K562 (cell line): Measurements from ENCODE around the gene OTP. TPM values are rescaled to one million over a fixed set of nuclear protein-coding genes. Genes with fewer than 3 reads are reported as not detected.

Experiments
- ATAC-seq: fragments of 200-7000 bp; cut with Tn5 transposase; 3 replicates; pipeline ENCODE4 v1.9.1; 2020; ENCODE audit warnings: moderate library complexity
- BruUV-seq: library from RNA; stranded (reverse); fragments of 400-500 nt; replicated peaks from 2 replicates; lab custom pipeline; 2021; lab: Mats Ljungman, UMichigan
- CTCF ChIA-PET: fragments of 300-600 bp; formaldehyde crosslinking; extraction: SDS; loops from one replicate; lab custom pipeline; 2021; ENCODE audit warnings: low intra/inter-chr PET ratio; lab: Yijun Ruan, JAX
- POLR2A ChIA-PET: fragments of 300-600, 350-650 bp; sonication (Branson Sonifier 250); formaldehyde crosslinking; extraction: SDS; loops from one replicate; lab custom pipeline; 2021; ENCODE audit warnings: antibody characterized with exemption, inconsistent platforms; lab: Yijun Ruan, JAX
- DNase-seq, 4 experiments: peaks; one replicate each; pipeline versions ENCODE4 v3.0.0 to v3.0.0-alpha.2; 2011 to 2018; ENCODE audit warnings: low spot score in 3 of 4, mixed read lengths in 3 of 4; ENCODE audit errors: extremely low read depth in 1 of 4
- FAIRE-seq: peaks from 2 replicates; lab custom pipeline; 2011; peaks lifted over from hg19 to GRCh38; lab: Jason Lieb, UNC
- H2AFZ ChIP-seq: 2 replicates; pipeline ENCODE4 v1.6.0; 2011; ENCODE audit warnings: low read depth, low read length, control low read depth, inconsistent platforms
- H3K27ac ChIP-seq: fragments of 200-600 bp; 3 replicates; pipeline ENCODE4 v1.8.0; 2011; ENCODE audit warnings: low read depth, mild to moderate bottlenecking, control low read depth, inconsistent platforms, low read length, moderate library complexity, mixed read lengths; ENCODE audit errors: extremely low read depth
- H3K27me3 ChIP-seq, 2 experiments: fragments of 300-600 bp in 1 of 2; 2 replicates in 1 of 2; 3 replicates in 1 of 2; pipeline versions ENCODE4 v1.6.0 to v1.8.0; 2011; ENCODE audit warnings: inconsistent platforms in 2 of 2, low read length in 2 of 2, mild to moderate bottlenecking in 1 of 2, mixed read lengths in 1 of 2, moderate library complexity in 1 of 2; ENCODE audit not compliant: control insufficient read depth in 2 of 2, insufficient read depth in 2 of 2
- H3K36me3 ChIP-seq: fragments of 300-600 bp; 3 replicates; pipeline ENCODE4 v1.8.0; 2011; ENCODE audit warnings: mild to moderate bottlenecking, low read length, inconsistent platforms; ENCODE audit not compliant: control insufficient read depth, insufficient read depth
- H3K4me1 ChIP-seq, 2 experiments: fragments of 200-600 bp in 1 of 2; replicated peaks in 1 of 2; 2 replicates in 1 of 2; 3 replicates in 1 of 2; pipeline versions ENCODE4 v1.5.1 to v1.8.0; 2011; ENCODE audit warnings: inconsistent platforms in 2 of 2, low read length in 2 of 2, mild to moderate bottlenecking in 1 of 2, mixed read lengths in 1 of 2, moderate library complexity in 1 of 2; ENCODE audit not compliant: control insufficient read depth in 2 of 2, insufficient read depth in 2 of 2
- H3K4me2 ChIP-seq: 2 replicates; pipeline ENCODE4 v1.6.1; 2011; ENCODE audit warnings: low read length, control low read depth, inconsistent platforms, mixed read lengths; ENCODE audit not compliant: insufficient read depth
- H3K4me3 ChIP-seq: fragments of 200-600 bp; sonication (generic), shearing (Covaris generic); 2 replicates; pipeline ENCODE4 v1.5.1; 2016; ENCODE audit warnings: control low read depth, inconsistent platforms
- H3K79me2 ChIP-seq: fragments of 200-600 bp; 3 replicates; pipeline ENCODE4 v1.8.0; 2011; ENCODE audit warnings: low read length, inconsistent platforms; ENCODE audit not compliant: control insufficient read depth, insufficient read depth
- H3K9ac ChIP-seq, 2 experiments: 2 replicates each; pipeline versions ENCODE4 v1.6.0 to v1.6.1; 2011; ENCODE audit warnings: low read depth in 2 of 2, low read length in 2 of 2, control low read depth in 1 of 2, inconsistent platforms in 1 of 2, mild to moderate bottlenecking in 1 of 2, mixed read lengths in 1 of 2; ENCODE audit not compliant: insufficient read depth in 1 of 2
- H3K9me1 ChIP-seq: one replicate; pipeline ENCODE4 v1.6.0; 2011; ENCODE audit warnings: inconsistent platforms, mild to moderate bottlenecking, low read length, moderate library complexity; ENCODE audit not compliant: control insufficient read depth, insufficient read depth
- H3K9me3 ChIP-seq: replicated peaks from 2 replicates; pipeline ENCODE4 v1.5.1; 2011; ENCODE audit warnings: low read depth, low read length, inconsistent platforms; ENCODE audit not compliant: control insufficient read depth, insufficient read depth
- H4K20me1 ChIP-seq: replicated peaks from 2 replicates; pipeline ENCODE4 v1.6.1; 2011; ENCODE audit warnings: low read length, inconsistent platforms, mixed read lengths; ENCODE audit not compliant: control insufficient read depth, insufficient read depth
- ARID1B ChIP-seq: fragments of 450-650 bp; IDR thresholded peaks from 2 replicates; pipeline ENCODE4 v1.6.1; 2016; ENCODE audit warnings: antibody characterized with exemption, mild to moderate bottlenecking, inconsistent platforms
- BRF1 ChIP-seq: IDR thresholded peaks from 3 replicates; pipeline ENCODE4 v1.6.1; 2011; ENCODE audit warnings: borderline replicate concordance, mild to moderate bottlenecking; ENCODE audit not compliant: insufficient read length; ENCODE audit errors: extremely low read depth
- CBFA2T2 ChIP-seq: fragments of 450-650 bp; conservative IDR thresholded peaks from 2 replicates; pipeline ENCODE4 v1.6.1; 2017; ENCODE audit warnings: mild to moderate bottlenecking
- HMG20A ChIP-seq: fragments of 450-650 bp; formaldehyde crosslinking; conservative IDR thresholded peaks from 2 replicates; pipeline ENCODE4 v1.4.0; 2020; ENCODE audit warnings: mild to moderate bottlenecking, mixed read lengths
- SMC3 ChIP-seq: conservative IDR thresholded peaks from 2 replicates; pipeline ENCODE4 v1.6.1; 2011; ENCODE audit warnings: low read depth, low read length, improper control_type of control experiment; ENCODE audit not compliant: insufficient read depth
- XRCC5 ChIP-seq: fragments of 200-400 bp; formaldehyde crosslinking; IDR thresholded peaks from 2 replicates; pipeline ENCODE4 v1.6.1; 2017; ENCODE audit warnings: low read depth, mild to moderate bottlenecking, low read length
- ZNF408 ChIP-seq: fragments of 250-450 bp; sonication (Bioruptor Pico); IDR thresholded peaks from 2 replicates; pipeline ENCODE4 v1.4.0; 2020; ENCODE audit warnings: low read depth, mild to moderate bottlenecking, moderate library complexity
- WGBS: fragments of 100-300 bp; shearing (Covaris generic); methylation state at CpG from one replicate; pipeline ENCODE4 v1.1.6; 2016; ENCODE audit warnings: low coverage, mixed read lengths; ENCODE audit not compliant: insufficient coverage; ENCODE audit errors: missing lambda C conversion rate; 5-methylcytosine and 5-hydroxymethylcytosine counted together
- in situ Hi-C: fragments of 300-500 bp; cut with MboI; formaldehyde crosslinking; loops from 4 replicates; pipeline ENCODE4 v1.15.0; 2018; ENCODE audit warnings: inconsistent platforms, mixed read lengths
- intact Hi-C: fragments of 100-400 bp; cut with micrococcal nuclease; formaldehyde crosslinking; loops from 2 replicates; pipeline ENCODE4 v1.14.2; 2022
- polyA plus RNA-seq, 8 experiments: library from polyadenylated mRNA; depleted of rRNA in 4 of 8; stranded (reverse) in 5 of 8; unstranded in 3 of 8; fragments of >200 nt; fragmentation: Nextera tagmentation in 2 of 8; fragmentation: Illumina TruSeq in 1 of 8; extraction: Ambion mirVana in 2 of 8; extraction: Trizol in 1 of 8; gene quantifications; 2 replicates each; pipeline versions ENCODE4 v1.2.1 to v1.2.3, GENCODE V29; 2011 to 2014; ENCODE audit warnings: inconsistent platforms in 1 of 8, missing spikeins in 1 of 8
- total RNA-seq, 7 experiments: library from RNA; depleted of rRNA in 6 of 7; stranded (reverse); fragments of >200 nt in 6 of 7; fragmentation: Illumina TruSeq in 2 of 7; extraction: Trizol in 2 of 7; gene quantifications; 2 replicates each; pipeline versions ENCODE4 v1.2.1 to v1.2.3, GENCODE V29; 2011 to 2021; ENCODE audit warnings: low replicate concordance in 1 of 7
- TF ChIP-seq, protein P1 (sequence below): IDR thresholded peaks from 3 replicates; pipeline ENCODE4 v1.6.1; 2011; ENCODE audit warnings: borderline replicate concordance, mild to moderate bottlenecking; ENCODE audit not compliant: insufficient read length, insufficient read depth
- TF ChIP-seq, protein P2 (sequence below): fragments of 450-650 bp; IDR thresholded peaks from 2 replicates; pipeline ENCODE4 v1.6.1; 2017; ENCODE audit warnings: mild to moderate bottlenecking, moderate library complexity
- TF ChIP-seq, protein P3 (sequence below), 2 experiments: fragments of 450-650 bp in 1 of 2; sonication (generic) in 1 of 2; formaldehyde crosslinking; conservative IDR thresholded peaks; 2 replicates each; pipeline versions ENCODE4 v1.4.0 to v1.8.1; 2020 to 2022; ENCODE audit warnings: mild to moderate bottlenecking in 1 of 2, missing genetic modification reagents in 1 of 2
- TF ChIP-seq, protein P4 (sequence below): fragments of 450-650 bp; formaldehyde crosslinking; IDR thresholded peaks from 2 replicates; pipeline ENCODE4 v1.4.0; 2020; ENCODE audit warnings: mild to moderate bottlenecking, mixed read lengths

OTP gene
- total and polyA plus RNA-seq, 9 of the 15 experiments (the other 6 are each of a cell fraction or from before 2014, with no cell fraction given), result 0.04 to 0.16 (median 0.06) TPM; not detected in 4

DNA sequence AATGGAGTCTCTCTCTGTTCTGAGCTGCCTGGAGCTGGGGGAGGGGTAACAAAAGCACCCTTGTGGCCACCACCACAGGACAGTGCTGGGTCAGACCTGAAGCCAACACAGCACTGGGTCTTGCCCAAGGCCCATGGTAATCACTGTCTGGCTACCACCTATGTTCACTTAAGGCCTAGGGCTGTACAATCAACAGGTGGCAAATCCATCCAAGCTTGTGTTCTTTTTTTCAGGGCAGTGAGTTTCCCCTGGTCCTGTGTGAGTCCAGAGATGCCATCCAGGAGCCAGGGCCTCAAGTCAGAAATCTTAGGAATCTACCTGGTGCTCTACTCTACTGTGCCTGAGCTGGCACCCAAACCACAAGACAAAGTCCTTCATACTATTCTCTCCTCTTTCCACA is 20.1 kb upstream of the OTP start:
- Histone ChIP-seq H3K4me1 (no peaks in the 10 kb centered on the region), H3K9me3 (no peaks in the 10 kb centered on the region), H2AFZ (no peak overlapping the region), H3K9me1 (peaks cover 2% of the 10 kb centered on the region)
- no peak for DNase-seq
- TF ChIP-seq HMG20A (CRISPR knock-in tag) (no peak), CBFA2T2 (no peak), ARID1B (no peak)
- TF ChIP-seq, all 486 proteins: peak for 0
- Histone ChIP-seq H3K9ac (no peak overlapping the region), H3K36me3 (no peaks in the 10 kb centered on the region), H3K27ac (no peak overlapping the region), H3K4me2 (no peak overlapping the region), H4K20me1 (no peaks in the 10 kb centered on the region), H3K4me3 (no peak overlapping the region), H3K27me3 (peaks cover 0 to 5% of the 10 kb centered on the region in 2 experiments; a peak in 1 of 5 replicates), H3K79me2 (no peaks in the 10 kb centered on the region)
- in situ Hi-C loops, result loop anchor here (10.0 kb wide), 1 partner anchor 296 kb away; no protein-coding TSS in a partner anchor
- ChIA-PET CTCF (no interaction called here), POLR2A (no interaction called here)
- FAIRE-seq (no peak), ATAC-seq (no peak)
- BruUV-seq, result no TSS peak
- intact Hi-C loops, result no loop called here

DNA sequence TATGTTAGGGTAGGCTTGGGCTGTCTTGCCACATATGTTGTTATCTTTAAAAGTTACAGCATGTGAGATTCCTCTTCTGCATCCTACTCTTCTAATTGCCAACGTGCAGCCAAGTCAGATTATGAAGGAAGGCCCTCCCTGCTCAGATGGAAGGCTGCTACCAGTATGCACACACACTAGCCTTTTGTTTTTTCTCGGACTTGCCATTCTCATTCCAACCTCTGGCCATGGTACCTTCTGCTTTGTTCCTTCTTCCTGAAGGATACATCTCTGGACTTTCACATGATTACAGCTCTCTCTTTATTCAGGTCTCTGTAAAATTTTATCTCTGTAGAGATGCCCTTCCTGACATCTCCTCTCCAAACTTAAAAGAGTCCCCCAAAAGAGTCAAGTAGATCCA is 12.8 kb upstream of the OTP start:
- intact Hi-C loops (no loop called here), in situ Hi-C loops (loop anchor here (10.0 kb wide), 1 partner anchor 303 kb away; no protein-coding TSS in a partner anchor)
- no peak overlapping the region for H2AFZ ChIP-seq
- no peak overlapping the region for H3K4me3 ChIP-seq
- no peak overlapping the region for H3K27ac ChIP-seq
- CTCF ChIA-PET, result no interaction called here
- H3K4me1 ChIP-seq, result no peaks in the 10 kb centered on the region
- no peak overlapping the region for H3K4me2 ChIP-seq
- H3K9ac ChIP-seq, result no peak overlapping the region
- H3K9me1 ChIP-seq, result no peaks in the 10 kb centered on the region
- H3K27me3 ChIP-seq, result peaks cover 0 to 9% of the 10 kb centered on the region in 2 experiments; a peak in 2 of 5 replicates
- no peaks in the 10 kb centered on the region for H3K79me2 ChIP-seq
- no TSS peak for BruUV-seq
- FAIRE-seq (no peak), DNase-seq (no peak), ATAC-seq (no peak)
- POLR2A ChIA-PET, result interaction anchor here (1.0 kb wide), 1 partner anchor 12 kb away, joined by 3 read pairs; the partner anchor contains the start of gene OTP
- no peaks in the 10 kb centered on the region for H3K36me3 ChIP-seq
- no peaks in the 10 kb centered on the region for H3K9me3 ChIP-seq
- WGBS, result 0% methylated on average over 2 of the region's 2 CpGs
- H4K20me1 ChIP-seq, result no peaks in the 10 kb centered on the region
- TF ChIP-seq, protein P1, sequence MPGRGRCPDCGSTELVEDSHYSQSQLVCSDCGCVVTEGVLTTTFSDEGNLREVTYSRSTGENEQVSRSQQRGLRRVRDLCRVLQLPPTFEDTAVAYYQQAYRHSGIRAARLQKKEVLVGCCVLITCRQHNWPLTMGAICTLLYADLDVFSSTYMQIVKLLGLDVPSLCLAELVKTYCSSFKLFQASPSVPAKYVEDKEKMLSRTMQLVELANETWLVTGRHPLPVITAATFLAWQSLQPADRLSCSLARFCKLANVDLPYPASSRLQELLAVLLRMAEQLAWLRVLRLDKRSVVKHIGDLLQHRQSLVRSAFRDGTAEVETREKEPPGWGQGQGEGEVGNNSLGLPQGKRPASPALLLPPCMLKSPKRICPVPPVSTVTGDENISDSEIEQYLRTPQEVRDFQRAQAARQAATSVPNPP, result no peak
- TF ChIP-seq XRCC5 (no peak), BRF1 (no peak), SMC3 (no peak), ZNF408 (CRISPR knock-in tag) (no peak)
- TF ChIP-seq, protein P2, sequence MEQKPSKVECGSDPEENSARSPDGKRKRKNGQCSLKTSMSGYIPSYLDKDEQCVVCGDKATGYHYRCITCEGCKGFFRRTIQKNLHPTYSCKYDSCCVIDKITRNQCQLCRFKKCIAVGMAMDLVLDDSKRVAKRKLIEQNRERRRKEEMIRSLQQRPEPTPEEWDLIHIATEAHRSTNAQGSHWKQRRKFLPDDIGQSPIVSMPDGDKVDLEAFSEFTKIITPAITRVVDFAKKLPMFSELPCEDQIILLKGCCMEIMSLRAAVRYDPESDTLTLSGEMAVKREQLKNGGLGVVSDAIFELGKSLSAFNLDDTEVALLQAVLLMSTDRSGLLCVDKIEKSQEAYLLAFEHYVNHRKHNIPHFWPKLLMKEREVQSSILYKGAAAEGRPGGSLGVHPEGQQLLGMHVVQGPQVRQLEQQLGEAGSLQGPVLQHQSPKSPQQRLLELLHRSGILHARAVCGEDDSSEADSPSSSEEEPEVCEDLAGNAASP, result no peak
- TF ChIP-seq, protein P3, sequence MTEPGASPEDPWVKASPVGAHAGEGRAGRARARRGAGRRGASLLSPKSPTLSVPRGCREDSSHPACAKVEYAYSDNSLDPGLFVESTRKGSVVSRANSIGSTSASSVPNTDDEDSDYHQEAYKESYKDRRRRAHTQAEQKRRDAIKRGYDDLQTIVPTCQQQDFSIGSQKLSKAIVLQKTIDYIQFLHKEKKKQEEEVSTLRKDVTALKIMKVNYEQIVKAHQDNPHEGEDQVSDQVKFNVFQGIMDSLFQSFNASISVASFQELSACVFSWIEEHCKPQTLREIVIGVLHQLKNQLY (CRISPR knock-in tag; conservative IDR thresholded peaks at IDR 0.05), result no peak
- TF ChIP-seq, protein P4, sequence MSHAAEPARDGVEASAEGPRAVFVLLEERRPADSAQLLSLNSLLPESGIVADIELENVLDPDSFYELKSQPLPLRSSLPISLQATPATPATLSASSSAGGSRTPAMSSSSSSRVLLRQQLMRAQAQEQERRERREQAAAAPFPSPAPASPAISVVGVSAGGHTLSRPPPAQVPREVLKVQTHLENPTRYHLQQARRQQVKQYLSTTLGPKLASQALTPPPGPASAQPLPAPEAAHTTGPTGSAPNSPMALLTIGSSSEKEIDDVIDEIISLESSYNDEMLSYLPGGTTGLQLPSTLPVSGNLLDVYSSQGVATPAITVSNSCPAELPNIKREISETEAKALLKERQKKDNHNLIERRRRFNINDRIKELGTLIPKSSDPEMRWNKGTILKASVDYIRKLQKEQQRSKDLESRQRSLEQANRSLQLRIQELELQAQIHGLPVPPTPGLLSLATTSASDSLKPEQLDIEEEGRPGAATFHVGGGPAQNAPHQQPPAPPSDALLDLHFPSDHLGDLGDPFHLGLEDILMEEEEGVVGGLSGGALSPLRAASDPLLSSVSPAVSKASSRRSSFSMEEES (CRISPR knock-in tag), result no peak
